Measurements from ENCODE around the gene CRYBA4.

Gene CRYBA4

GRCh38 chr22:26629988-26630761 lies 8.4 kb downstream of the CRYBA4 start:
- no peak for DNase-seq (ENCODE audit: low read depth)

DNA sequence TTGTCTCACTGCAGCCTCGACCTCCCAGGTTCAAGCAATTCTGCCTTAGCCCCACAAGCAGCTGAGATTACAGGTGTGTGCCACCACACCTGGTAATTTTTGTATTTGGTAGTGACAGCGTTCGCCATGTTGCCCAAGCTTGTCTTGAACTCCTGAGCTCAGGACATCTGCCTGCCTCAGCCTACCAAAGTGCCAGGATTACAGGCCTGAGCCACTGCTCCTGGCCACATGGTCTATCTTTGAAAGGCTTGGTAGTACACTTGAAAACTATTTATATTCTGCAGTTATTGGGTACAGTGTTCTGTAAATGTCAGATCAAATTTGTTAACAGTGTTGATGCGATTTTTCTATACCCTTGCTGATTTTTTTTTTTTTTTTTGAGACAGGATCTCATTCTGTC lies 9.5 kb downstream of the CRYBA4 start:
- no peak for DNase-seq (ENCODE audit: low read depth)

DNA sequence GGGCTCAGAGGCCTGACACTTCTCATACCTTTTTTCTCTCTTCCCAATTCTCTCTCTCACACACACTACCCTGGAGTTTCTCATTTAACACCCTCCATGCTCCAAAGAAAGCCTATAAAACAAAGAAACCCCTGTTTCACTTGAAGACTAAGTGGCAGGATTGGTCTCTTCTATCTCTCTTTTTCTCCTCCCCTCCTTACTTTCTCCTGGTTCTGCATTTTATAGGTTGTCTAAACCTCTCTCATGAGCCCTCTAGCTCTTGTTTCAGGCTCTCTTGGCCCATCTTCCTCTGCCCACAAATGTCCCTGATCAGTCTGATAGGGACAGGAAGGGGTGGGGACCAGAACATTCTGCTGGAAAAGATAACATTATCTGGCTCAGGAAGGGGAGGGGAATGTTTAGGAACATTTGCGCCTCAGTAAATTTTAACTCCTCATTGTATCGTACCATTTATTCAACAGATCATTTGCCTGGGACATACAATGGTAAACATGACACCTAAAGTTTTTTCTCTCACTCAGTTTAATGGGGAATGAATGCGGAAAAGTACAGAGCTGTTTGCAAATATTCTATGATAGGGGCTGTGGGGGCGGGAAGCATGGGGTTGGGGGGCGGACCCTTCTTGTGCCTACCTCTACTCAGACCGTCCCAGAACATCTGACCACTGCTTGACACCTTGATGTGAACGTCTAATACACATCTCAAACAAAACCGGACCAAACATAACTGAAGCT lies 10.8 kb downstream of the CRYBA4 start:
- no peak for DNase-seq (ENCODE audit: low read depth)

GRCh38 chr22:26634189-26634588 lies 12.4 kb downstream of the CRYBA4 start:
- no peak for DNase-seq (ENCODE audit: low read depth)

DNA sequence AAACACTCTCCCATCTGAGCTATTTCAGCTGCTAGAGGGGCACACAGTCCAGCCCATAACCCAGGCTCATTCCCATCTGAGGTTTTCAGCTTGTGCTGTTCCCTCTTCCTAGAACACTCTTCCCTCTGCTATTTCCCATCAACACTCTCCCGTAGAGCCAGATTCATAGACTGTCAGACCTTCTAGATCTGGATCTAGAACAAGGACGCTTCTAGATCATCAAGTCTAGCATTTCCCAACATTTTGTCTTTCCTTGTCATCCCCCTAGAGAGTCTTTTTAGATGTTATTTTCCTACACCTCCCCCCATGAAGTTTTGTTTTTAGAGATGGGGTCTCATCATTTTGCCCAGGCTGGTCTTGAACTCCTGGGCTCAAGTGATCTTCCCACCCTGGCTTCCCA lies 13.4 kb downstream of the CRYBA4 start:
- no peak for DNase-seq (ENCODE audit: low read depth)

DNA sequence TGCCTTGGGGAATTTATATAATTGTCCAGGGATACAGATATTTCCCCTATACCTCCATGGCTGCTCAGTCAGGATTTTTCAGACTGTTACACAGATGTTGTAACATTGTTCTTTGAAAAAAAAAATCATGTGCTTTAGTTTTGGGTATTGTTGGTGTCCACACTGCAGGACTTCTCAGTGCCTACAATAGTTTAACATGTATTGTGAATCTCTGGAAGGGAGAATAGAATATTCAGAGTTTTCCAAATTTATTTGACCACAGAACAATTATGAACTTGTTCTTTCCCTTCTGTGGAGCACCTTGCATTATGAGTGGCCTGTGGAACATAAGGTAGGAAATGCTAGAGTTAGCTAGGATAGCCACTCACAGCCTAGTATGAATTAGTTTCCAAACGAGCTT lies 14.5 kb downstream of the CRYBA4 start:
- no peak for DNase-seq (ENCODE audit: low read depth)

GRCh38 chr22:26642465-26643417 lies 21.0 kb downstream of the CRYBA4 start:
- DNase-seq (ENCODE audit: low read depth) = no peak

- DNase-seq (ENCODE audit: low read depth) = no peak
These were observed 21.8 kb downstream of the CRYBA4 start for GRCh38 chr22:26643418-26644100.

GRCh38 chr22:26646158-26646557 lies 24.4 kb downstream of the CRYBA4 start:
- no peak for DNase-seq (ENCODE audit: low read depth)

- no peak for DNase-seq (ENCODE audit: low read depth)
These were observed 26.3 kb downstream of the CRYBA4 start for GRCh38 chr22:26648011-26648497.

- no peak for DNase-seq (ENCODE audit: low read depth)
These were observed 27.0 kb downstream of the CRYBA4 start for GRCh38 chr22:26648528-26649388.

GRCh38 chr22:26650722-26651421 lies 29.1 kb downstream of the CRYBA4 start:
- no peak for DNase-seq (ENCODE audit: low read depth)

- no peak for DNase-seq (ENCODE audit: low read depth)
These were observed 30.1 kb downstream of the CRYBA4 start for GRCh38 chr22:26651815-26652214.

DNA sequence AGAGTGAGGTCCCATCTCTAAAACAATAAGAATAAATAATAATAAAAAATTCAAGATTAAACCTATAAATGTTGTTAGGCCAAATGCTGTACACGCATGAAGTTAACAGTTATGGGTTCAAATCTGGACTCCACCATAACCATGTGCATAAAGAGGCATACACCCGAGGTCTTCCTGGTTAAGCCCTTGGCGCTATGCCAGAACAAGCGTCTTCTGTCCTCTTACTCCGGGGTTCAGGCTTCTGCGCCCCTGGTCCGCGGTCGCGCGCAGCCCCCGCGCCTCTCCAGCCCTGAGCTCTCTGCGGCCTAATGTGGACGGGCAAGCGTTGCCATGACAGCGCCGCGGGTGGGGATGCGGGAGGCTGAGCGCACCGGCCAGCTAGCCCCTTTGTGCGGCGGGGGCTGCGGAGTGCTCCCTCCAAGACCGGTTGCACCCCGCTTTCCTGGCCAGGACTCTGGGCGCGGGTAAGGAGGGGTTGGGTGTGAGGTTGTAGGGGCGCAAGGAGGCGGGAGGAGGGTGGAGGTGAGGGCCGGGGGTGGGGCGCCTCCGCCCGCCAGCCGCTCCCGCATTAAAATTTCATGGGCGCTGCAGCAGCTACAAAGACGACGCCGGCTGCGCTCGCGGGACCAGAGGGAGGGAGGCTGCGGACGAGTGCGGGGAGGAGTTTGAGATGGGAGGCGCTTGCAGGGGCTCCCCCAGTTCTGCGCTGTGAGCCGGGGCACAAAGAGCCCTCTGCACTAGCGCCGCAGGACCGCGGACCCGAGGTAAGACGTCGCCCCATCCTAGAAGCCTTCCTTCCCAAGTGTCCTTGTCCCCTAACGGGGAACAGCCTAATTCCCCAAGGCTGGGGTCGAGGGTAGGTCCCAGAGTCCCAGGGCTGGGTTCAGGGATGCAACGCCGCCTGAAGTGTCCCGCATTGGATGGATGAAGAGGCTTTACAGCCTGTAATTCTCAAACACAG lies 35.4 kb downstream of the CRYBA4 start, which contains the start of gene MIAT:
Gene MIAT, plus strand, starts transcription at position 698 of the 961 bp plus-strand sequence.
- DNase-seq (ENCODE audit: low read depth) = no peak

DNA sequence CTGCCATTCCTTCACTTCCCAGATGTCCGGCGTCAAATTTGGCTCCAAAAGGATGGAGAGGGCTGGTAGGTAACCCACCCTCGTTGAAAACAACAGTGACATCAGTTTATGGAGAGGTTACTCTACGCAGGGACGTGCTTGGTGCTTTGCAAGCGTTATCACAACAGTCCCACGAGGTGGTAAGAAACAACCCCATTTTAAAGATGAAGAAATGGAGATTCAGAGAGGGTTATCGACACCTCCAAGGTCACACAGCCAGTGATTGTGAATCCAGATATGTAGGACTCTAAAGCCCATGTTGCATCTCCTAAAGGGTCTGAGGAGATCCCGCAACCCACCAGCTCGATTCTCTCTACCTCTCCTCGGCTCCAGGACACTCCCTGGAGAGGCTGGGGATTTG lies 36.4 kb downstream of the CRYBA4 start:
- no peak for DNase-seq (ENCODE audit: low read depth)

GRCh38 chr22:26658671-26659478 lies 37.1 kb downstream of the CRYBA4 start:
- DNase-seq (ENCODE audit: low read depth) = peak; percentile 78

- DNase-seq (ENCODE audit: low read depth) = no peak
These were observed 38.6 kb downstream of the CRYBA4 start for GRCh38 chr22:26660356-26660755.

Data from fibroblast of gingiva (primary cell).